ENCODE measurements around the gene ZNF43.
"Not testable (repeated sequence)": the region's sequence is repeated elsewhere in the genome, so short reads cannot be mapped to it uniquely, and the experiment has no call there.

Gene ZNF43

GRCh38 chr19:21835810-21836444 lies at the start of gene ZNF43:
TSS of gene ZNF43 (minus strand) at chr19:21836182. CDS start at chr19:21836038, 144 bp downstream.
- peak; percentile 86 to 88 for DNase-seq (ENCODE audit: low read depth in 2 of 2)

GRCh38 chr19:21885516-21885915 lies 49.5 kb upstream of the ZNF43 start:
- not testable (repeated sequence) for DNase-seq (ENCODE audit: low read depth in 2 of 2)

GRCh38 chr19:21884786-21885185 lies 48.8 kb upstream of the ZNF43 start:
- DNase-seq (ENCODE audit: low read depth in 2 of 2), result not testable (repeated sequence)

GRCh38 chr19:21883516-21883915 lies 47.5 kb upstream of the ZNF43 start:
- no peak for DNase-seq (ENCODE audit: low read depth in 2 of 2)

GRCh38 chr19:21880761-21881160 lies 44.8 kb upstream of the ZNF43 start:
- DNase-seq (ENCODE audit: low read depth in 2 of 2), result peak in 1 of 2 donors; percentile 7

GRCh38 chr19:21878646-21879045 lies 42.7 kb upstream of the ZNF43 start:
- no peak for DNase-seq (ENCODE audit: low read depth in 2 of 2)

GRCh38 chr19:21877976-21878375 lies 42.0 kb upstream of the ZNF43 start:
- no peak for DNase-seq (ENCODE audit: low read depth in 2 of 2)

GRCh38 chr19:21876608-21877007 lies 40.6 kb upstream of the ZNF43 start:
- DNase-seq (ENCODE audit: low read depth in 2 of 2), result not testable (repeated sequence)

- DNase-seq (ENCODE audit: low read depth in 2 of 2), result no peak
Observed at GRCh38 chr19:21856773-21857514, 21.0 kb upstream of the ZNF43 start.

GRCh38 chr19:21851596-21852345 lies 15.8 kb upstream of the ZNF43 start:
- DNase-seq (ENCODE audit: low read depth in 2 of 2), result peak; percentile 88 to 89

GRCh38 chr19:21850656-21851255 lies 14.8 kb upstream of the ZNF43 start:
- DNase-seq (ENCODE audit: low read depth in 2 of 2), result no peak

GRCh38 chr19:21848706-21849105 lies 12.7 kb upstream of the ZNF43 start:
- no peak for DNase-seq (ENCODE audit: low read depth in 2 of 2)

GRCh38 chr19:21843081-21843480 lies 7.1 kb upstream of the ZNF43 start:
- no peak for DNase-seq (ENCODE audit: low read depth in 2 of 2)

GRCh38 chr19:21841488-21842097 lies 5.6 kb upstream of the ZNF43 start:
- DNase-seq (ENCODE audit: low read depth in 2 of 2), result no peak

GRCh38 chr19:21841081-21841480 lies 5.1 kb upstream of the ZNF43 start:
- DNase-seq (ENCODE audit: low read depth in 2 of 2), result no peak

- no peak for DNase-seq (ENCODE audit: low read depth in 2 of 2)
Observed at GRCh38 chr19:21839976-21840375, 4.0 kb upstream of the ZNF43 start.

GRCh38 chr19:21838646-21839045 lies 2.7 kb upstream of the ZNF43 start:
- no peak for DNase-seq (ENCODE audit: low read depth in 2 of 2)

GRCh38 chr19:21835429-21835809 lies 563 bp downstream of the ZNF43 start:
- peak; percentile 2 to 6 for DNase-seq (ENCODE audit: low read depth in 2 of 2)

- no peak for DNase-seq (ENCODE audit: low read depth in 2 of 2)
Observed at GRCh38 chr19:21833733-21834132, 2.2 kb downstream of the ZNF43 start.

- DNase-seq (ENCODE audit: low read depth in 2 of 2), result no peak
Observed at GRCh38 chr19:21824679-21825078, 11.3 kb downstream of the ZNF43 start.

GRCh38 chr19:21823224-21823623 lies 12.8 kb downstream of the ZNF43 start:
- DNase-seq (ENCODE audit: low read depth in 2 of 2), result no peak

GRCh38 chr19:21812448-21812847 lies 23.5 kb downstream of the ZNF43 start:
- no peak for DNase-seq (ENCODE audit: low read depth in 2 of 2)
